Caco-2 (cell line): ENCODE measurements around the gene SLC6A2. TPM values are rescaled to one million over a fixed set of nuclear protein-coding genes. Genes with fewer than 3 reads are reported as not detected.

ENCODE experiments used
- BruUV-seq: library from RNA; stranded (reverse); fragments of 400-500 nt; replicated peaks from 2 replicates; lab custom pipeline; 2021; lab: Mats Ljungman, UMichigan
- CTCF ChIA-PET: fragments of 300-600 bp; sonication (Branson Sonifier 250); formaldehyde crosslinking; loops from one replicate; lab custom pipeline; 2022; ENCODE audit warnings: antibody characterized with exemption; lab: Charles Lee
- POLR2A ChIA-PET: fragments of 300-600 bp; sonication (Branson Sonifier 250); formaldehyde crosslinking; loops from one replicate; lab custom pipeline; 2022; ENCODE audit warnings: antibody characterized with exemption; lab: Charles Lee
- DNase-seq, 2 experiments: peaks; one replicate each; pipeline versions ENCODE4 v3.0.0 to v3.0.0-alpha.2; 2020 to 2022
- H3K27me3 ChIP-seq: replicated peaks from 2 replicates; pipeline ENCODE4 v1.6.0; 2011; ENCODE audit warnings: low read length; ENCODE audit not compliant: control insufficient read depth, insufficient read depth
- H3K36me3 ChIP-seq: 2 replicates; pipeline ENCODE4 v1.5.1; 2011; ENCODE audit warnings: low read length; ENCODE audit not compliant: control insufficient read depth, insufficient read depth
- H3K4me1 ChIP-seq: fragments of 250-450 bp; sonication (Bioruptor Pico); 2 replicates; pipeline ENCODE4 v1.5.1; 2020; ENCODE audit warnings: mild to moderate bottlenecking
- H3K4me3 ChIP-seq: 2 replicates; pipeline ENCODE4 v1.5.1; 2011; ENCODE audit warnings: low read depth, mild to moderate bottlenecking, control low read depth, low read length
- H3K9me3 ChIP-seq: fragments of 250-450 bp; sonication (Bioruptor Pico); 2 replicates; pipeline ENCODE4 v1.5.1; 2020; ENCODE audit warnings: mild to moderate bottlenecking, moderate library complexity
- H3K27ac Mint-ChIP-seq: one replicate; pipeline ENCODE4 v1.8.0; 2022; ENCODE audit warnings: mixed read lengths; ENCODE audit not compliant: unreplicated experiment
- H3K27me3 Mint-ChIP-seq: one replicate; pipeline ENCODE4 v1.8.0; 2022; ENCODE audit warnings: mixed read lengths; ENCODE audit not compliant: insufficient read depth, unreplicated experiment
- H3K36me3 Mint-ChIP-seq: one replicate; pipeline ENCODE4 v1.8.0; 2022; ENCODE audit warnings: mild to moderate bottlenecking, mixed read lengths; ENCODE audit not compliant: insufficient read depth, unreplicated experiment
- H3K4me1 Mint-ChIP-seq: one replicate; pipeline ENCODE4 v1.8.0; 2022; ENCODE audit warnings: low read depth, mixed read lengths; ENCODE audit not compliant: unreplicated experiment
- H3K4me3 Mint-ChIP-seq: one replicate; pipeline ENCODE4 v1.8.0; 2022; ENCODE audit warnings: mild to moderate bottlenecking, moderate library complexity, mixed read lengths; ENCODE audit not compliant: unreplicated experiment
- H3K9me3 Mint-ChIP-seq: one replicate; pipeline ENCODE4 v1.8.0; 2022; ENCODE audit warnings: mixed read lengths; ENCODE audit not compliant: unreplicated experiment
- CTCF ChIP-seq, 2 experiments: fragments of 200-600 bp in 1 of 2; IDR thresholded peaks; 1 replicate in 1 of 2; 2 replicates in 1 of 2; pipeline versions ENCODE4 v1.5.1 to v1.8.0; 2011 to 2022; ENCODE audit warnings: antibody characterized with exemption in 1 of 2, control low read depth in 1 of 2, inconsistent platforms in 1 of 2, low read depth in 1 of 2, low read length in 1 of 2, mild to moderate bottlenecking in 1 of 2, moderate library complexity in 1 of 2; ENCODE audit not compliant: insufficient read depth in 1 of 2, severe bottlenecking in 1 of 2, unreplicated experiment in 1 of 2
- intact Hi-C: fragments of 100-400 bp; cut with micrococcal nuclease; formaldehyde crosslinking; loops from one replicate; pipeline ENCODE4 v1.10.0; 2022; ENCODE audit not compliant: unreplicated experiment
- total RNA-seq: library from RNA; stranded (reverse); gene quantifications from 2 replicates; pipeline ENCODE4 v1.2.3, GENCODE V29; 2022

Gene SLC6A2
- total RNA-seq, 1 experiment from 2014 or later = not detected

- DNase-seq = no peak
- Mint-ChIP-seq H3K9me3 (no peaks in the 10 kb centered on the region), H3K27ac (no peak overlapping the region), H3K4me3 (no peak overlapping the region), H3K27me3 (peaks cover 3% of the 10 kb centered on the region), H3K36me3 (no peaks in the 10 kb centered on the region), H3K4me1 (no peaks in the 10 kb centered on the region)
- Histone ChIP-seq H3K27me3 (no peaks in the 10 kb centered on the region), H3K4me3 (no peak overlapping the region), H3K4me1 (no peaks in the 10 kb centered on the region), H3K36me3 (no peaks in the 10 kb centered on the region), H3K9me3 (no peaks in the 10 kb centered on the region)
- intact Hi-C loops = no loop called here
- POLR2A ChIA-PET = no interaction called here
- no TSS peak for BruUV-seq
- CTCF ChIA-PET = no interaction called here
- no peak for TF ChIP-seq CTCF (IDR thresholded peaks at IDR 0.05; ENCODE audit: insufficient read depth in 1 of 2, low read depth in 1 of 2, low read length in 1 of 2, severe bottlenecking in 1 of 2, unreplicated experiment in 1 of 2)
Observed at GRCh38 chr16:55687802-55688201, 32.0 kb downstream of the SLC6A2 start.

- Mint-ChIP-seq H3K27me3 (peaks cover 8% of the 10 kb centered on the region), H3K4me3 (no peak overlapping the region), H3K4me1 (no peaks in the 10 kb centered on the region), H3K9me3 (no peaks in the 10 kb centered on the region), H3K36me3 (no peaks in the 10 kb centered on the region), H3K27ac (no peak overlapping the region)
- TF ChIP-seq CTCF (IDR thresholded peaks at IDR 0.05; ENCODE audit: insufficient read depth in 1 of 2, low read depth in 1 of 2, low read length in 1 of 2, severe bottlenecking in 1 of 2, unreplicated experiment in 1 of 2) = no peak
- no peaks in the 10 kb centered on the region for H3K27me3 ChIP-seq
- intact Hi-C loops = no loop called here
- H3K9me3 ChIP-seq = no peaks in the 10 kb centered on the region
- no peak for DNase-seq
- no TSS peak for BruUV-seq
- H3K4me1 ChIP-seq = no peaks in the 10 kb centered on the region
- POLR2A ChIA-PET = no interaction called here
- no peak overlapping the region for H3K4me3 ChIP-seq
- H3K36me3 ChIP-seq = no peaks in the 10 kb centered on the region
- CTCF ChIA-PET = no interaction called here
Observed at GRCh38 chr16:55690841-55691240, 35.1 kb downstream of the SLC6A2 start.

- no peaks in the 10 kb centered on the region for H3K4me1 ChIP-seq
- POLR2A ChIA-PET = no interaction called here
- Mint-ChIP-seq H3K36me3 (no peaks in the 10 kb centered on the region), H3K4me1 (no peaks in the 10 kb centered on the region), H3K9me3 (no peaks in the 10 kb centered on the region), H3K27ac (no peak overlapping the region), H3K27me3 (peaks cover 8% of the 10 kb centered on the region), H3K4me3 (no peak overlapping the region)
- no peak for DNase-seq
- intact Hi-C loops = no loop called here
- no peaks in the 10 kb centered on the region for H3K27me3 ChIP-seq
- BruUV-seq = no TSS peak
- H3K9me3 ChIP-seq = no peaks in the 10 kb centered on the region
- CTCF ChIA-PET = no interaction called here
- H3K36me3 ChIP-seq = no peaks in the 10 kb centered on the region
- no peak overlapping the region for H3K4me3 ChIP-seq
- no peak for TF ChIP-seq CTCF (IDR thresholded peaks at IDR 0.05; ENCODE audit: insufficient read depth in 1 of 2, low read depth in 1 of 2, low read length in 1 of 2, severe bottlenecking in 1 of 2, unreplicated experiment in 1 of 2)
Observed at GRCh38 chr16:55691771-55692170, 36.0 kb downstream of the SLC6A2 start.
